H9 (cell line): Measurements from ENCODE around the gene ITGB7. TPM values are rescaled to one million over a fixed set of nuclear protein-coding genes. Genes with fewer than 3 reads are reported as not detected.

Experiments used
- DNase-seq: peaks from one replicate; pipeline ENCODE4 v3.0.0-alpha.2; 2017
- H2AFZ ChIP-seq: one replicate; pipeline ENCODE4 v1.6.1; 2013; ENCODE audit warnings: mild to moderate bottlenecking, low read length, control low read depth, moderate library complexity
- H2AK5ac ChIP-seq: 2 replicates; pipeline ENCODE4 v1.6.1; 2013; ENCODE audit warnings: low read length, control low read depth, mixed read lengths; ENCODE audit not compliant: insufficient read length
- H2BK120ac ChIP-seq: one replicate; pipeline ENCODE4 v1.6.1; 2013; ENCODE audit warnings: low read depth, mild to moderate bottlenecking, low read length, control low read depth, inconsistent platforms; ENCODE audit not compliant: poor library complexity, severe bottlenecking
- H2BK12ac ChIP-seq: 2 replicates; pipeline ENCODE4 v1.6.1; 2013; ENCODE audit warnings: low read length, control low read depth, mixed read lengths, low read depth; ENCODE audit not compliant: insufficient read length
- H2BK15ac ChIP-seq: 2 replicates; pipeline ENCODE4 v1.6.1; 2013; ENCODE audit warnings: low read depth, low read length, control low read depth
- H2BK20ac ChIP-seq: one replicate; pipeline ENCODE4 v1.6.1; 2013; ENCODE audit warnings: low read depth, mild to moderate bottlenecking, low read length, control low read depth, inconsistent platforms; ENCODE audit not compliant: poor library complexity, severe bottlenecking
- H2BK5ac ChIP-seq: 2 replicates; pipeline ENCODE4 v1.6.1; 2013; ENCODE audit warnings: low read length, control low read depth, mixed read lengths; ENCODE audit not compliant: insufficient read length
- H3K14ac ChIP-seq: 2 replicates; pipeline ENCODE4 v1.6.1; 2013; ENCODE audit warnings: low read length, control low read depth; ENCODE audit not compliant: insufficient read depth
- H3K18ac ChIP-seq: 2 replicates; pipeline ENCODE4 v1.6.1; 2013; ENCODE audit warnings: low read depth, mild to moderate bottlenecking, mixed read lengths, low read length, control low read depth; ENCODE audit not compliant: insufficient read length
- H3K23ac ChIP-seq: 2 replicates; pipeline ENCODE4 v1.6.1; 2013; ENCODE audit warnings: low read length, control low read depth, mixed read lengths, low read depth; ENCODE audit not compliant: insufficient read length
- H3K23me2 ChIP-seq: 2 replicates; pipeline ENCODE4 v1.6.1; 2013; ENCODE audit warnings: low read depth, mild to moderate bottlenecking, mixed read lengths, low read length, control low read depth; ENCODE audit not compliant: insufficient read length, poor library complexity, severe bottlenecking
- H3K27ac ChIP-seq: 2 replicates; pipeline ENCODE4 v1.5.1; 2013; ENCODE audit warnings: low read length, control low read depth, mixed read lengths, low read depth; ENCODE audit not compliant: insufficient read length
- H3K27me3 ChIP-seq: 2 replicates; pipeline ENCODE4 v1.6.1; 2013; ENCODE audit warnings: low read length, control low read depth, inconsistent platforms; ENCODE audit not compliant: insufficient read depth
- H3K4ac ChIP-seq: 2 replicates; pipeline ENCODE4 v1.6.1; 2013; ENCODE audit warnings: low read depth, mild to moderate bottlenecking, control low read depth, inconsistent platforms, low read length, moderate library complexity
- H3K4me1 ChIP-seq: 2 replicates; pipeline ENCODE4 v1.6.1; 2013; ENCODE audit warnings: low read length, control low read depth, inconsistent platforms; ENCODE audit not compliant: insufficient read depth
- H3K4me2 ChIP-seq: 2 replicates; pipeline ENCODE4 v1.6.1; 2013; ENCODE audit warnings: low read length, control low read depth, mixed read lengths; ENCODE audit not compliant: insufficient read length, insufficient read depth
- H3K56ac ChIP-seq: 2 replicates; pipeline ENCODE4 v1.6.1; 2013; ENCODE audit warnings: low read depth, mild to moderate bottlenecking, mixed read lengths, low read length, control low read depth; ENCODE audit not compliant: insufficient read length
- H3K79me1 ChIP-seq: 2 replicates; pipeline ENCODE4 v1.6.1; 2013; ENCODE audit warnings: low read depth, mild to moderate bottlenecking, moderate library complexity, low read length, control low read depth, inconsistent platforms; ENCODE audit not compliant: insufficient read depth, poor library complexity, severe bottlenecking
- H3K79me2 ChIP-seq: 2 replicates; pipeline ENCODE4 v1.6.1; 2013; ENCODE audit warnings: low read length, control low read depth, inconsistent platforms; ENCODE audit not compliant: insufficient read depth
- H3K9ac ChIP-seq: 2 replicates; pipeline ENCODE4 v1.6.1; 2013; ENCODE audit warnings: low read length, control low read depth, mixed read lengths; ENCODE audit not compliant: insufficient read length; ENCODE audit errors: extremely low read depth
- H3K9me3 ChIP-seq: one replicate; pipeline ENCODE4 v1.6.1; 2013; ENCODE audit warnings: low read depth, low read length, inconsistent platforms; ENCODE audit not compliant: control insufficient read depth
- H3T11ph ChIP-seq: one replicate; pipeline ENCODE4 v1.6.1; 2013; ENCODE audit warnings: mild to moderate bottlenecking, low read length, control low read depth, inconsistent platforms
- H4K20me1 ChIP-seq: one replicate; pipeline ENCODE4 v1.6.1; 2013; ENCODE audit not compliant: control insufficient read depth, insufficient read length, insufficient read depth
- H4K5ac ChIP-seq: 2 replicates; pipeline ENCODE4 v1.6.1; 2013; ENCODE audit warnings: low read depth, mild to moderate bottlenecking, mixed read lengths, low read length, control low read depth; ENCODE audit not compliant: insufficient read length
- H4K8ac ChIP-seq: replicated peaks from 2 replicates; pipeline ENCODE4 v1.6.1; 2013; ENCODE audit warnings: low read length, control low read depth, mixed read lengths, low read depth; ENCODE audit not compliant: insufficient read length
- H4K91ac ChIP-seq: 2 replicates; pipeline ENCODE4 v1.6.1; 2013; ENCODE audit warnings: low read depth, mild to moderate bottlenecking, moderate library complexity, mixed read lengths, low read length, control low read depth; ENCODE audit not compliant: insufficient read length
- H3K27ac Mint-ChIP-seq, 3 experiments: 2 replicates in 2 of 3; 3 replicates in 1 of 3; pipeline ENCODE4 v1.8.0; 2020 to 2021; ENCODE audit warnings: mixed read lengths in 3 of 3, mild to moderate bottlenecking in 1 of 3, moderate library complexity in 1 of 3
- H3K27me3 Mint-ChIP-seq: 2 replicates; pipeline ENCODE4 v1.8.0; 2021; ENCODE audit warnings: low read depth, mild to moderate bottlenecking, moderate library complexity, mixed read lengths
- H3K36me3 Mint-ChIP-seq, 3 experiments: 2 replicates in 2 of 3; 3 replicates in 1 of 3; pipeline ENCODE4 v1.8.0; 2020 to 2021; ENCODE audit warnings: low read depth in 3 of 3, mixed read lengths in 3 of 3; ENCODE audit not compliant: insufficient read depth in 1 of 3
- H3K4me1 Mint-ChIP-seq, 2 experiments: 2 replicates each; pipeline ENCODE4 v1.8.0; 2020; ENCODE audit warnings: mixed read lengths in 2 of 2
- H3K4me3 Mint-ChIP-seq, 2 experiments: 2 replicates in 1 of 2; 3 replicates in 1 of 2; pipeline ENCODE4 v1.8.0; 2020 to 2021; ENCODE audit warnings: mild to moderate bottlenecking in 2 of 2, mixed read lengths in 2 of 2, moderate library complexity in 1 of 2
- H3K9me3 Mint-ChIP-seq, 2 experiments: 2 replicates in 1 of 2; 3 replicates in 1 of 2; pipeline ENCODE4 v1.8.0; 2020; ENCODE audit warnings: mild to moderate bottlenecking in 2 of 2, mixed read lengths in 2 of 2, moderate library complexity in 1 of 2
- CTCF ChIP-seq: fragments of 200-600 bp; sonication (generic); conservative IDR thresholded peaks from 3 replicates; pipeline ENCODE4 v1.8.0; 2021; ENCODE audit warnings: antibody characterized with exemption, mild to moderate bottlenecking
- WGBS: extraction: QIAGEN DNeasy Blood & Tissue Kit; methylation state at CpG from one replicate; pipeline ENCODE4 v1.1.7; 2013; ENCODE audit warnings: missing lambda C conversion rate, low lambda C conversion rate, mixed read lengths; ENCODE audit not compliant: insufficient read length; ENCODE audit errors: extremely low coverage; 5-methylcytosine and 5-hydroxymethylcytosine counted together
- total RNA-seq: library from RNA; stranded (reverse); gene quantifications from 2 replicates; pipeline ENCODE4 v1.2.1, GENCODE V29; 2021

The ITGB7 gene
- total RNA-seq, 1 experiment from 2014 or later: 0.39 TPM

- Histone ChIP-seq H3K23ac (no peak overlapping the region), H2AFZ (no peak overlapping the region), H3K4me1 (no peaks in the 10 kb centered on the region), H3K4me2 (no peak overlapping the region), H3K27ac (no peak overlapping the region), H4K20me1 (no peaks in the 10 kb centered on the region), H2BK12ac (no peak overlapping the region), H2BK5ac (no peak overlapping the region), H3K9me3 (no peaks in the 10 kb centered on the region), H2BK20ac (no peak overlapping the region), H3K27me3 (peaks cover 6% of the 10 kb centered on the region; the same call in 1 of the 2 replicates), H3K18ac (no peak overlapping the region), H3K4ac (no peak overlapping the region), H3K79me1 (no peaks in the 10 kb centered on the region), H4K5ac (no peak overlapping the region), H2BK120ac (no peak overlapping the region), H3K56ac (no peak overlapping the region), H3K79me2 (no peaks in the 10 kb centered on the region), H2AK5ac (no peak overlapping the region), H4K8ac (no peak overlapping the region), H3T11ph (no peak overlapping the region), H3K23me2 (no peaks in the 10 kb centered on the region), H3K14ac (no peak overlapping the region), H4K91ac (no peak overlapping the region), H2BK15ac (no peak overlapping the region), H3K9ac (no peak overlapping the region)
- no peak for TF ChIP-seq CTCF
- no peak for DNase-seq
- WGBS: no CpG with 5 or more reads among the region's 1 CpG
- no peaks in the 10 kb centered on the region for H3K36me3 Mint-ChIP-seq
- peaks cover 69% of the 10 kb centered on the region for H3K27me3 Mint-ChIP-seq
- H3K4me3 Mint-ChIP-seq: no peak overlapping the region
- 0 out of 4 replicates have a peak, but pooled peaks cover 0 to 3% of the 10 kb centered on the region in 2 experiments for H3K4me1 Mint-ChIP-seq
- 0 out of 5 replicates have a peak, but pooled peaks cover 0 to 2% of the 10 kb centered on the region in 2 experiments for H3K9me3 Mint-ChIP-seq
- no peak overlapping the region for H3K27ac Mint-ChIP-seq
Observed at GRCh38 chr12:53201177-53201541, 5.9 kb downstream of the ITGB7 start.
